HUES6 (cell line): ENCODE results near the gene GPR15.

ENCODE experiments used
- H3K27ac ChIP-seq: 2 replicates; pipeline ENCODE4 v1.7.0; 2013; ENCODE audit warnings: low read depth, mild to moderate bottlenecking, low read length, inconsistent platforms
- H3K27me3 ChIP-seq: 2 replicates; pipeline ENCODE4 v1.6.1; 2013; ENCODE audit warnings: low read length; ENCODE audit not compliant: control insufficient read depth, insufficient read depth
- H3K36me3 ChIP-seq: 2 replicates; pipeline ENCODE4 v1.6.1; 2013; ENCODE audit warnings: low read length; ENCODE audit not compliant: control insufficient read depth, insufficient read depth
- H3K4me1 ChIP-seq: 2 replicates; pipeline ENCODE4 v1.6.1; 2013; ENCODE audit warnings: low read length; ENCODE audit not compliant: control insufficient read depth, insufficient read depth
- H3K4me3 ChIP-seq: 2 replicates; pipeline ENCODE4 v1.5.1; 2013; ENCODE audit warnings: low read depth, low read length
- H3K9ac ChIP-seq: one replicate; pipeline ENCODE4 v1.6.1; 2013; ENCODE audit warnings: mild to moderate bottlenecking, low read length
- H3K9me3 ChIP-seq: 2 replicates; pipeline ENCODE4 v1.6.1; 2013; ENCODE audit warnings: low read depth, low read length; ENCODE audit not compliant: control insufficient read depth, insufficient read depth

GPR15 gene

DNA sequence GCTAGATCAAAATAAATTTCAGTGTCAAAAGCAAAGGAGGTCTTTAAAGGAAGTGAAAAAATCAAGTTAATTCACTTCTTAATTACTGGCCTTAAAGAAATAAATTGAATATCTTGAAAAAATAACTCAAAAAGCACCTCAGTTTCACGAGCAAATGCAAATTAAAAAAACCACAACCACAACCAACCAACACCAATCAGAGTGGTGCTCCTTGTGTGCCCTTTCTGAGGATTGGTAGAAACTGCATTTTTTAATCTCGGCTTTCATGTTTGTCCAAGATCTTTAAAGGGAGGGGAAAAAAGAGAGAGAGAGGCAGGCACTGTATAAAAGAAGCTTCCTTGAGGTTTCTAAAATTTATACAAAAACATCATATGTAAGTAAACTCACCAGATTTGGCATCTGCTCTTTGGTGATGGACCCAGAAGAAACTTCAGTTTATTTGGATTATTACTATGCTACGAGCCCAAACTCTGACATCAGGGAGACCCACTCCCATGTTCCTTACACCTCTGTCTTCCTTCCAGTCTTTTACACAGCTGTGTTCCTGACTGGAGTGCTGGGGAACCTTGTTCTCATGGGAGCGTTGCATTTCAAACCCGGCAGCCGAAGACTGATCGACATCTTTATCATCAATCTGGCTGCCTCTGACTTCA is at the start of gene GPR15:
Gene GPR15, plus strand, starts transcription at position 357 of the 653 bp plus-strand sequence. Its CDS starts 56 bp downstream, at position 413.
- H3K4me3 ChIP-seq, result no peak within 1 kb of the TSS
- H3K27me3 ChIP-seq, result no peaks in the 10 kb centered on the region
- H3K9me3 ChIP-seq, result no peaks in the 10 kb centered on the region
- H3K36me3 ChIP-seq, result no peaks in the 10 kb centered on the region
- no peak within 1 kb of the TSS for H3K27ac ChIP-seq
- H3K4me1 ChIP-seq, result no peaks in the 10 kb centered on the region; the same call in 1 of the 2 replicates
- H3K9ac ChIP-seq, result no peak within 1 kb of the TSS

- H3K4me1 ChIP-seq, result no peaks in the 10 kb centered on the region; the same call in 1 of the 2 replicates
- H3K9ac ChIP-seq, result no peak overlapping the region
- H3K36me3 ChIP-seq, result no peaks in the 10 kb centered on the region
- no peak overlapping the region for H3K4me3 ChIP-seq
- no peak overlapping the region for H3K27ac ChIP-seq
- peaks cover 14% of the 10 kb centered on the region; the same call in 1 of the 2 replicates for H3K9me3 ChIP-seq
- H3K27me3 ChIP-seq, result no peaks in the 10 kb centered on the region
These were observed 48.9 kb upstream of the GPR15 start for GRCh38 chr3:98482717-98483482.

DNA sequence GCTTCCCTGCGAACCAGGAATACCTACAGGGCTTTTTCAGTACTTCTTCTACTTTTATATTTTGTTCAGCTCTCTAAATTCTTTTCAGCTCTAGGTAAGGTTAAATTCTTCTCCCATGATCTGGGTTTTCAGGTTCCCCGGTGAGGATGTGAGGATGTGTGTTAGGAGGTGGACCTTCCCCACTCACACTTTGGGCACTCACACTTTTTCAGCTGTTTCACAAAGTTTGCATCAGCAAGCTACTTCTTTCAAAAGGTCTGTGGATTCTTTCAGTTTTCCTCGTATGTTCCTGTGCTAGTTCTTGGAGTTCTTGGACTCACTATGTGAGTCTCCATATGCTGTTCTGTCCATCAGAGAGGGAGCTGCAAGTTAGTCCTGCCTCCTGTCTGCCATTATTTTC is 48.2 kb upstream of the GPR15 start:
- H3K9ac ChIP-seq, result no peak overlapping the region
- H3K27ac ChIP-seq, result no peak overlapping the region
- H3K27me3 ChIP-seq, result no peaks in the 10 kb centered on the region
- no peak overlapping the region for H3K4me3 ChIP-seq
- peaks cover 12% of the 10 kb centered on the region; the same call in 1 of the 2 replicates for H3K9me3 ChIP-seq
- H3K4me1 ChIP-seq, result no peaks in the 10 kb centered on the region; the same call in 1 of the 2 replicates
- H3K36me3 ChIP-seq, result no peaks in the 10 kb centered on the region

DNA sequence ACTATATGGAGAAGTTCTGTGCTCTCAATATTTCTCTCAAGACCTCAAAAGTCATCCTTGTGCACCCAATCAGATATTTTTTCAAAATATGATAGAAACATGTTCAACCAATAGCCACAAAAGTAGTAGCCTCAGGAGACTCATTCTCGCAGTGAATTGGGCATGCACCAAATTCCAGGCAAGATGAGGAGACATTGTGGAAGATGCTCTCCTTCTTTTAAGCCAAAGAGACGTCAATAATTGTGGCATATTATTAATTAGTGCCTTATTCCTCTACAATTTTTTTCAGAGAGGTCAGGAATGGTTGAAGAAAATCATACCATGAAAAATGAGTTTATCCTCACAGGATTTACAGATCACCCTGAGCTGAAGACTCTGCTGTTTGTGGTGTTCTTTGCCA is 34.4 kb upstream of the GPR15 start, which contains the start of gene OR5K2:
Gene OR5K2, plus strand, starts transcription at position 301 of the 400 bp plus-strand sequence. Its CDS starts 0 bp downstream, at position 301.
- H3K36me3 ChIP-seq, result no peaks in the 10 kb centered on the region
- no peak within 1 kb of the TSS for H3K9ac ChIP-seq
- H3K4me3 ChIP-seq, result no peak within 1 kb of the TSS
- no peaks in the 10 kb centered on the region for H3K9me3 ChIP-seq
- no peaks in the 10 kb centered on the region for H3K4me1 ChIP-seq
- H3K27ac ChIP-seq, result no peak within 1 kb of the TSS
- no peaks in the 10 kb centered on the region for H3K27me3 ChIP-seq

DNA sequence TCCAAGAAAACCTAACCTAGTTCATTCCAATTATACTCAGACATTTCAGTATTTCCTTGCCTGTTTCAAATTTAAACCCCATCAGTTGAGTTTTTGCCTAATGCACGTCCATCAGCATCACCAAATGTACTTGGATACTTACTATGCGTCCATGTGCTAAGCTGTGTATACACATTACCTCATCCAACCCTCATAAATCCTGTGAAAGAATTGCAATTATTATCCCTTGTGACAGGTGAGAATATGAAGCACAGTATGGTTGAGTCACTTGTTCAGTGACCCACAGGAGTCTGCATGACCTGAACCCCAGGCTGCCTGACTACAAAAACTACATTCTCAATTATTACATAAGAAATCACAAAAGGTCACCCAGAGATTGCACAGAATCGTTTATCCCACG is 31.8 kb upstream of the GPR15 start:
- no peaks in the 10 kb centered on the region for H3K36me3 ChIP-seq
- no peak overlapping the region for H3K27ac ChIP-seq
- H3K9me3 ChIP-seq, result no peaks in the 10 kb centered on the region
- no peaks in the 10 kb centered on the region for H3K27me3 ChIP-seq
- H3K4me1 ChIP-seq, result no peaks in the 10 kb centered on the region
- H3K9ac ChIP-seq, result no peak overlapping the region
- H3K4me3 ChIP-seq, result no peak overlapping the region

DNA sequence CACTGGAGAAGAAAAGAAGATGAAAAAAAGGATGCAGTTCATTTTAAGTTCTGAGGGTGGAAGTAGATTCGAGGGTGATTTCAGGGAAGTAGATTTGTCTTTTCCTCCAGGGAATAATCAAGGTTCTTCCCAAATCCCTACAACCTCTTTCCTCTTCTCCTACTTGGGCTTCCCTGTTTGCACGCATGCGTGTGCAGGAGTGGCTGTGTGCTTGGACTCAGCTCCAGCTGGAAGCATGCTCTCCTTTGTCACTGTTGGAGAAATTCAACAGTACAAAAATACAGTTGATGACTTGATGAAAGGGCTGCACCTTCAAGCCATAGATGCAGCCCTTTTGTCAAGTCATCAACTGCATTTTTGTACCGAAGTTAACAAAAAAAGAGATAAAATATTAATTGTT is 30.5 kb upstream of the GPR15 start:
- no peaks in the 10 kb centered on the region for H3K36me3 ChIP-seq

GRCh38 chr3:98501863-98502576 is 29.8 kb upstream of the GPR15 start:
- Histone ChIP-seq H3K4me3 (no peak overlapping the region), H3K4me1 (no peaks in the 10 kb centered on the region), H3K36me3 (no peaks in the 10 kb centered on the region)

More for the DNA sequence above, 30.5 kb upstream of the GPR15 start:
- Histone ChIP-seq H3K9ac (no peak overlapping the region), H3K4me3 (no peak overlapping the region), H3K27me3 (no peaks in the 10 kb centered on the region), H3K4me1 (no peaks in the 10 kb centered on the region), H3K27ac (no peak overlapping the region), H3K9me3 (no peaks in the 10 kb centered on the region)

DNA sequence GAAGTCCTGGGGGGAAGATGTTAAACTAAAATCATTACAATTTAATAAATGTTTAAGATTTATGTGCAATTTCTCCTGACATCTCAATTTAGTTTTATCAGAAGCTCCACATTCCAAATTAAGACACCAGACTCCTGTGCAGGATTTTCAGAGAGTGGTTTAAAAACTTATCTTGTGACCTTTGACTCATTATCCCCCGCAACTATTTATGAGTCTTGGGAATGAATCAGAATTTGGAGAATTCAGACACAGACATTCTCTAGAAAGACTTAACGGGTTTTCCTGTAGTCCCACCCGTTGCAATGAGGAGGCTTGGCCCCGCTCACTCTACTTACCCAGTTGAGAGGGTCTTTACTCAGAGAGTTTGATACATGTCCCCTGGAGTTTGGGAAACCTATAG is 27.2 kb upstream of the GPR15 start:
- Histone ChIP-seq H3K27me3 (no peaks in the 10 kb centered on the region), H3K4me1 (no peaks in the 10 kb centered on the region), H3K27ac (no peak overlapping the region), H3K9me3 (no peaks in the 10 kb centered on the region), H3K9ac (no peak overlapping the region), H3K4me3 (no peak overlapping the region), H3K36me3 (no peaks in the 10 kb centered on the region)

More at GRCh38 chr3:98501863-98502576, 29.8 kb upstream of the GPR15 start:
- Histone ChIP-seq H3K9me3 (no peaks in the 10 kb centered on the region), H3K27ac (no peak overlapping the region), H3K9ac (no peak overlapping the region), H3K27me3 (no peaks in the 10 kb centered on the region)

DNA sequence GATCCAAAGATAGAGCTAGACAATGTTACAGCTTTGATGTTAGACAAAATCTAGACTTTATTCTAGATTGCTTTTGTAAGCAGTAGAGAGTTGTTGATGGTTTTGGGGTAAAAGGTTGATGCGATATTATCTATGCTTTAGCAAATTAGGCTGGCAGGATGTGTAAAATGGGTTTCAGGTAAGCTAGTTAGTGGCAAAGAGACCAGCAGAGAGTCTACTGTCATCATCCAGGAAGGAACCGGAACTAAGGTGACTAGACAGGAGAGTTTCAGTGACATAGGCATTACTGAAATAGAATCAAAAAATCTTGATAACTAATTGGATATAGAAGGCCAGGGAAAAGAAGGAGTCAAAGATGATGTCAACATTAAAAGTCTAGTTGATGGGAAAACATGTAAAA is 23.2 kb upstream of the GPR15 start:
- Histone ChIP-seq H3K36me3 (no peaks in the 10 kb centered on the region), H3K4me3 (no peak overlapping the region), H3K9me3 (no peaks in the 10 kb centered on the region), H3K27ac (no peak overlapping the region), H3K27me3 (no peaks in the 10 kb centered on the region), H3K4me1 (no peaks in the 10 kb centered on the region), H3K9ac (no peak overlapping the region)

DNA sequence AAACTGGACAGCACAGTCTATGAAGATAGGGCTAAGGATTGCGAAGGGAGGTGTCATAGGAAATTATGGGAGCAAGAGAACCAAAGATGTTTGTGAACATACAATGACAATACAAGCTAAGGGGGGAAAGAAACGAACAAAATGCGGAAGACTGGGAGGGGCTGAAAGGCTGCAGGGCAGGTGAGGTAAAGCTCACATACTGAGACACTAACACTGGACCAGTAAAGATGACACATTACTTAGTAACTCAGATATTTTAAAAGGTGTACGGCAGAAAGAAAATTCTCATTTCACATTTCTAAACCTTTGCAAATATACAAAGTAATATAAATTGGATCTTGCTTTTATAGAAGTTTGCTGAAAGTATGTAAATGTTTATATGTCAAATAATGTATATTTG is 19.2 kb upstream of the GPR15 start:
- no peak overlapping the region for H3K9ac ChIP-seq
- H3K27ac ChIP-seq, result no peak overlapping the region
- H3K27me3 ChIP-seq, result no peaks in the 10 kb centered on the region
- peaks cover 26% of the 10 kb centered on the region for H3K36me3 ChIP-seq
- H3K4me3 ChIP-seq, result no peak overlapping the region
- peaks cover 11% of the 10 kb centered on the region for H3K4me1 ChIP-seq
- no peaks in the 10 kb centered on the region for H3K9me3 ChIP-seq

- no peaks in the 10 kb centered on the region for H3K27me3 ChIP-seq
- H3K9me3 ChIP-seq, result no peaks in the 10 kb centered on the region
- H3K4me3 ChIP-seq, result no peak overlapping the region
- H3K9ac ChIP-seq, result no peak overlapping the region
- peaks cover 16% of the 10 kb centered on the region for H3K4me1 ChIP-seq
- H3K27ac ChIP-seq, result no peak overlapping the region
- H3K36me3 ChIP-seq, result peaks cover 31% of the 10 kb centered on the region
These were observed 18.7 kb upstream of the GPR15 start for GRCh38 chr3:98513091-98513511.
